NCI-H510A (cell line): ENCODE measurements around the gene GPS1.

ENCODE experiments used
- DNase-seq: peaks from one replicate; lab custom pipeline; 2025; lab: John Stamatoyannopoulos, UW

Gene GPS1

DNA sequence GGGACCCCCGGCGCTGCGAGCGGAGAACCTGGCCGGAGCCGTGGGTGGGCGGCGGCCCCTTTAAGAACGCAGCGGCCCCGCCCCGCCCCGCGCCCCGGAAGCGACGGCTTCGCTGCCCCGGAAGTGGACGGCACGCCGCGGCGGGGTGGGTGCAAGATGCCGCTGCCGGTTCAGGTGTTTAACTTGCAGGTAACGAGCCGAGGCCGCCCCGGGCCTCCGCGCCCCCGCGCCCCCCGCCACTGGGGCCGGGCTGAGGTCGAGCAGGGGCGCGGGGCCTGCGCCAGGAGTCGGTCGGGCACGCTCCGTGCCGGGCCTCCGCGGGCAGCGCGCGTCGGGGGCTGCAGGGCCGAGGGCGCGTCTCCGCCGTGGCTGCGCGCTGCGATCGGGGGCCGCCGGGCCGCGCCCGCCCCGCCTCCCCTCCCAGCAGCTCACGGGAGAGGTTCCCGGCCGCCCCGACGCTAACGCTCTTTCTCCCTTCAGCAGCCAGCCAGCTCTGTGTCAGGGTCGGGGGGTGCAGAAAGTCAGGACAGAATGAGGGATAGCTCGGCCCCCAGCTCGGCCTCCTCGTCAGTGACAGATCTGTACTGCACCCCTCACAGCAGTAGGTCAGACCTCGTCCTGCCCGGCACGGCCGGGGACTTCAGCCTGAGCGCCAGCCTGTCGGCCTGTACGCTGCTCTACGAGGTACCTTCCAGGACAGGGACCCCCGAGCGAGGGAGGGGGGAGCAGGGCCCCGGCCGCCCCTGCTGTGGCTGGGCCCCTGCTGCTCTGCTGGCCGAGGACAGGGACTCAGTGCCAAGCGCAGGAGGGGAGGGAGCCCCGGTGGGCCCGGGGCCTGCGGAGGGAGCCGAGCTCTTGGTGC is at the start of gene GPS1, which contains the start of gene RFNG:
TSS of gene GPS1 (plus strand) at position 123 of the 862 bp plus-strand sequence. CDS start at position 157, 34 bp downstream.
TSS of gene RFNG (minus strand) at position 36 of the 862 bp plus-strand sequence. CDS start 45 bp downstream, outside the sequence.
- DNase-seq, result peak; percentile 68

GRCh38 chr17:82003411-82004381 is 48.0 kb upstream of the GPS1 start:
- DNase-seq, result no peak

DNA sequence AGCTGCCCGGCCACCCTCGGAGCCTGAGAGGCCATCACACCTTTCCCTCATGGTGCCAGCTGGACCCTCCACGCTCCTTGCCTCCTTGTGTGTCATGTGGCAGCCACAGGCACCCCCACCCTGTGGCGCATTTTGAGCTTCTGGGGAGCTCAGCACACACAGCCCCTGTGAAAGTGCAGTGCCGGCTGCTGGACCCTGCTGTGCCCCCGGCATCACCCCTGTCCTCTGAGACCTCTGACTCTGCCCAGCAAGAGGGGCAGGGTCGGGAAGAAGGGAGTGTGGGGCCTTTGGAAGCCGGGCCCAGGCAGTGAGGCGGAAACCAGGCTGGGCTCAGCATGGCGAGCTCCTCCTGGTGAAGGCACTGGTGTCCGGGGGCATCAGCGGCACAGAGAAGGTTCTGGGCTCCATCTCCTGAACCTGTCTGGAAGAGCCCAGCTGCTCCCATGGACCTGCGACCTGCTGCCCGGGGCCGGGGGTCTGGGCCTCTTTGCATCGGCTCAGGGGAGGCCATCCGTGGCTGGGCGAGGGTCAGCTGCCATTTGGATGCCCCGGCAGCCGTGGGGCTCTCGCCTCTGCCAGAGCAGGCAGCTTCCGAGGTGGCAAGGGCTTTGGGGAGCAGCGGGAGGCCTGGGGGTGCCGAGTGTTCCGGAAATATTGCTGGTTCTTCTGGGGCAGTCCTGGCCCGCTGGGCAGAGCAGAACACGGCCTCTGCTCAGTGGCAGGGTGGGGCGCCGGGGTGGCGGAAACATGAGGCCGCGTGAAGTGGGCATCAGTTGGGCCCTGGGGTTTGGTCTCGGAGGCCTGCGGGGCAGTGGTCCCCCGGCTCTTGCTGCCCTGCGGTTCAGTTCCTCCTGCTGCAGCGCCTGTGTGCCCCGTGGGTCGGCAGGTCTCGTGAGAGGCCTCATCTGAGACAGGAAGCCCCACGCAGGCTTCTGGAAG is 46.9 kb upstream of the GPS1 start:
- no peak for DNase-seq

- no peak for DNase-seq
Observed at GRCh38 chr17:82005701-82006348, 45.9 kb upstream of the GPS1 start.

GRCh38 chr17:82006468-82007227 is 45.0 kb upstream of the GPS1 start:
- DNase-seq, result no peak

DNA sequence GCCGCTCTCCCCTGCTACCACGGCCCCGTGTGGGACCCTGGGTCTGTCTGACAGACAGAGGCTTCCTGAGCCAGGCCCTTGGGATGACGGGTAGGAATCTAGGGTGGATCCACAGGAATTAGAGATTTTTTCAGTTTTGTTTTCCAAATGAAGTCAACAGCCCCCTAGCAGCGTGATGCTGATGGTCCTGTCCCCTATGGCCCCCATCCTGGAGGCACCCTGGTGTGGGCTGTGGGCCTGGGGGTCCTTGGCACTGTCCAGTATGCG is 44.5 kb upstream of the GPS1 start:
- DNase-seq, result no peak

DNA sequence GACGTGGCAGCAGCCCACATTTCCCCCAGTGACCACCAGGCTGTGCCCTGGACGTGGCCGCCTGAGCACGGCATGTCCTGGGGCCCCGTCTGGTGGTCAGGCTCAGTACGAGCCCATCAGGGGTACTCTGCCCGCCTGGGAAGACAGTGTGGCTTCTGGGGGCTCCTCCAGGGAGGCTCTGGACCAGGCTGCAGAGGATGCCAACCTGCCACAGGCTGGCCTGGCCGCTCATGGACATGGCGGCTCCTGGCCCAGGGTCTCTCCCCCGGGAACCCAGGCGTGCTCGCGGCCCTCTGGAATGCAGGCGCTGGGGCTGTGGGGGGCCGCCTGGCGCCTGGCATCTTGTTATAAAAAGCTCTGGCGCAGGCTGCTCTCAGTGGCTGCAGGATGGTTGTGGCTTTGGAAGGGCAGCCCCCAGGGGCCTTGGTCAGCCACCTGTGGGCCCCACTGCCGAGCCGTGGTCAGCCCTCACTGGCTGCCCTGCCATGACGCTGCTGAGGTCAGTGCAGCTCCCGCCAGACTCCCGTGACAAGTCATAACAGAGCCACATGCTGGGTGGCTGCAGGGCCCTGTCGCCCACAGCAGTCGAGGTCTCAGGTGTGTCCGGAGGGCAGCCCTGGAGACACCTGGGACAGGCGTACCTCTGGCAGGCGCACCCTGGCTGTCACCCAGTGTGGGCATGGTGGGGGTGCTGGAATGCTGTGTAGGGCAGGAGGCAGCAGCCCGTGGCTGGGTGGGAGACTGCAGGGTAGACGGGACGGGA is 44.0 kb upstream of the GPS1 start:
- no peak for DNase-seq

DNA sequence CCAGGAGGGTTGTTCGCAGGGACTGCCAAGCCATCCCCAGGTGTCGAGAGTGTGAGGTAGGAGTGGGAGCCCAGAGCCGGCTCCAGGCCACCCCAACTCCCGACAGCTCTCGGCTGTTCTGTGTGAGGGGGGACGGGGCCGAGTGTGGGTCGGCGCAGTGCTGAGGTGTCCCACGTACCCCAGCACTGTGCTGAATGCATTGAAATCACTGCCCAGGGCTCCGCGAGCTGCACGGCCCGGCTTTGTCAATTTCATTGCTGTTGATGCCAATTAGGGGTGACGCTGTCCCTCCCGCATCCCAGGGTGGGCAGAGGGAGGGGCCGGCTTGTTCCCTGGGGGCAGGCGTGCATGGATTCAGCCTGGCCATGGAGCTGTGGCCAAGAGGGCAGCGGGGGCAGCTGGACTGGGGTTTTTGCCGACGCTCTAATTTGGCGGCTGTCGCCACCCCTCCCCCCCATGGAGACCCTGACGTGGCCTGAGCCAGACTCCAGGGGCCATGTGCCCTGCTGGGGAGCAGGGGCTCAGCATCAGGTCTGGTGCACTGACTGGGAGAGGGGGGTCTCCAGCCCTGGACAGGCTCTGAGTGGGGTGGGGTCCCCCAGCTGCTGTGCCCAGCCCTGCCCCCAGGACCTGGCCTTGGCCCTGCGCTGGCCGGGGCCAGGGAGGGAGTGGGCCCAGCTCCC is 43.3 kb upstream of the GPS1 start:
- DNase-seq, result no peak

GRCh38 chr17:82008941-82009405 is 42.7 kb upstream of the GPS1 start:
- DNase-seq, result no peak

GRCh38 chr17:82009413-82009812 is 42.3 kb upstream of the GPS1 start:
- no peak for DNase-seq

DNA sequence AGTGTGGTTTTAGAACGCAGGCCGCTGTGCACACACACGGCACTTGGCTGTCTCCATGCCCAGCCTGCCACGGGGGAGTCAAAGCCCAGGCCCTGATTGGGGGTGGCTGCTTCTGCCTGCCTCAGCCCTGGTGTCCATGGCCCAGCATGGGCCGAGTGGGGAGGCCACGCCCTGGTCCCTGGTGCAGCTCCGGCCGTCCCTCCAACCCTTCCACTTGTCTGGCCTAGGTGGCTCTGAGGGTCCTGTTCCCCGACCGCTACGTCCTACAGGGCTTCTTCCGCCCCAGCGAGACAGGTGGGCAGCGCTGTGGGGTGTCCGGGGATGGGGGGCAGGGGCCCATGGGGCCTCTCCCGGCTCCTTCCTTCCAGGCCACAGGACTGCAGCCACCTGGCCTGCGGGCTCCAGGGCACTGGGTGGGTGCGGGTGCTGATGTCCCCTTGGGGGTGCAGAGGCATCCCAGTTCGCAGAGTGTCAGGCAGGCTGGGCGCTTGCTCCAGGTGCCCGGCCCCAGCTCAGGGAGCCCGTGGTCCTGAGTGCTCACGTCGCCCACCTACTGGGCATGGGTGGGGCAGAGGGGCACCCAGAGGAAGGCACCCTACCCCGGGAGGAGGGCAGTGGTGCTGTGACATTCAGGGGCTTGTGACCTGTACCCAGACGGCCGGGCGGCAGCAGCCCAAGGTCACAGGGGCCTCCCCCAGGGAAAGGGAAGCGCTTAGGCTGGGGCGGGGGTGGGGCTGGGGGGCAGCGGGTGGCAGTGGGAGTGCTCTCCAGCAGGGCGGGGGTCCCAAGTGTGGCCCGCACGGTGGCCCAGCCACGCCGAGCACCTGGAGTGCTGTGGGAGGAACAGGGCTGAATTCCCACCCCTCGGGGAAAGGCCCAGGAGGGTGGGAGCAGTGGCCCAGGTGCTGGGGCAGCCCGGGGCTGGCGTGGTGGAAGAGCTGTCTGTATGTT is 40.8 kb upstream of the GPS1 start:
- no peak for DNase-seq

DNA sequence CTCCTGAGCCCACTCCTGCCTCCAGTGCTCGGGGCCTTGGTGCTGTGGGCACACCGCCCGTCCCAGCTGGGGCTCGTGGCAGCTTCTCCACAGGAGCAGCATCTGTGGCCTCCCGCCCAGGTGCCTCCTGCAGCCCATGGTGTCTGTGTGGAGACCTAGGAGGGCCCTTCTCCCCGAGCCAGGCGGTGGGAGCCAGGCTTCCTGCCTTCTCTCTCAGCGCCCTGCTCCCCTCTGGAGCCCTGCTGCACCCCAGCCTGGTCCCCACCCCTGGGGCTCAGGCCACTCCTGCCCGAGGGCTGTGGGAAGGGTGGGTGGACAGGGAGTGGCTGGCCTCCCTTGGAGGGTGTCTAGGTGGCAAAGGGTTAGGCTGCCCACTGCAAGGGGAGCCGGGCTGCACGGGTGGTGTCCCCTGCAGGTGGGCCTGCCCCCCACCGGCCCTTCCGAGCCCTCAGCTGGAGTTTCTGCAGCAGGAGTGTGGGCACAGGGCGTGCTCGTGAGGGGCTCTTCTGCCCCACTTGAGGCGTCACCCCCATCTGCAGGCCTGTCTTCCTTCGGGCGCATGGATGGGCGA is 40.0 kb upstream of the GPS1 start:
- no peak for DNase-seq

DNA sequence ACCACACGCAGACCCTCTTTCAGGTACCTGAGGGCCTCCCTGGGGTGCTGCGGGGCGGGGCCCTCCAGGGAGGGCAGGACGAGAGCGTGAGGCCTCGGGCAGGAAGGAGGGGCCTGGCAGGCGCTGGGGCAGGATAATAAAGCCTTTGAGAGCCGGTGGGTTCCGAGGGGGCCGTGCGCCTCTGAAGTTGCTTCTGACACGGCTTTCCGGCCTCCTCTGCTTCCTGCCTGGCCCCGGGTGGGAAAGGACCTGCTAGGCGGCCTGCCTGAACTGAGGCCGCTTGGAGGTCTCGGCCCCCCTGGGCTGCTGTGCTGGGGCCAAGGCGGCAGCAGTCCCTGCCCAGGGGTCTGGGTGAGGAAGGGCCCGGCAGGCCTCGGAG is 39.4 kb upstream of the GPS1 start:
- no peak for DNase-seq

GRCh38 chr17:82012640-82013295 is 38.9 kb upstream of the GPS1 start:
- peak; percentile 83 for DNase-seq

- no peak for DNase-seq
Observed at GRCh38 chr17:82013341-82013740, 38.4 kb upstream of the GPS1 start.

- DNase-seq, result no peak
Observed at GRCh38 chr17:82013772-82014321, 37.9 kb upstream of the GPS1 start.

- DNase-seq, result no peak
Observed at GRCh38 chr17:82014432-82014831, 37.3 kb upstream of the GPS1 start.
